Spleen (tissue), 11 donors: ENCODE data around the gene SLC7A9. TPM values are rescaled to one million over a fixed set of nuclear protein-coding genes. Genes with fewer than 3 reads are reported as not detected.

Source experiments
- DNase-seq: peaks from one replicate; pipeline ENCODE4 v3.0.0-alpha.2; 2020
- H3K27ac ChIP-seq, 8 donors: fragments of 200-600 bp; sonication (generic) in 7 of 8; 1 replicate in 4 of 8; 2 replicates in 4 of 8; pipeline versions ENCODE4 v1.5.0 to v1.8.0; 2016 to 2021; ENCODE audit warnings: inconsistent platforms in 4 of 8, mild to moderate bottlenecking in 4 of 8, moderate library complexity in 1 of 8
- H3K27me3 ChIP-seq, 7 donors: fragments of 200-600 bp; sonication (generic) in 6 of 7; replicated peaks in 1 of 7; 1 replicate in 4 of 7; 2 replicates in 3 of 7; pipeline versions ENCODE4 v1.5.0 to v1.8.0; 2016 to 2021; ENCODE audit warnings: inconsistent platforms in 3 of 7, mild to moderate bottlenecking in 1 of 7
- H3K36me3 ChIP-seq, 6 donors: fragments of 200-600 bp; sonication (generic) in 5 of 6; 1 replicate in 4 of 6; 2 replicates in 2 of 6; pipeline versions ENCODE4 v1.5.0 to v1.8.0; 2016 to 2021; ENCODE audit warnings: inconsistent platforms in 2 of 6
- H3K4me1 ChIP-seq, 6 donors: fragments of 200-600 bp; sonication (generic) in 5 of 6; 1 replicate in 3 of 6; 2 replicates in 3 of 6; pipeline versions ENCODE4 v1.5.0 to v1.8.0; 2016 to 2021; ENCODE audit warnings: inconsistent platforms in 3 of 6
- H3K4me3 ChIP-seq, 8 donors: fragments of 200-600 bp; sonication (generic) in 7 of 8; 1 replicate in 4 of 8; 2 replicates in 4 of 8; pipeline versions ENCODE4 v1.5.0 to v1.8.0; 2016 to 2021; ENCODE audit warnings: inconsistent platforms in 4 of 8, mild to moderate bottlenecking in 4 of 8, moderate library complexity in 2 of 8
- H3K9me3 ChIP-seq, 8 donors: fragments of 200-600 bp; sonication (generic) in 7 of 8; 1 replicate in 4 of 8; 2 replicates in 4 of 8; pipeline versions ENCODE4 v1.5.0 to v1.8.0; 2016 to 2021; ENCODE audit warnings: inconsistent platforms in 4 of 8
- CTCF ChIP-seq, 11 experiments: fragments of 200-600 bp in 7 of 11; fragments of 450-650 bp in 4 of 11; sonication (generic) in 4 of 11; IDR thresholded peaks in 8 of 11; conservative IDR thresholded peaks in 3 of 11; 1 replicate in 7 of 11; 2 replicates in 4 of 11; pipeline versions ENCODE4 v1.4.0 to v1.8.0; 2016 to 2021; ENCODE audit warnings: antibody characterized with exemption in 11 of 11, inconsistent platforms in 4 of 11, mild to moderate bottlenecking in 1 of 11
- POLR2A ChIP-seq, 3 donors: fragments of 450-650 bp; IDR thresholded peaks; one replicate each; pipeline ENCODE4 v1.5.1; 2017; ENCODE audit warnings: antibody characterized with exemption in 3 of 3, mild to moderate bottlenecking in 1 of 3
- POLR2AphosphoS5 ChIP-seq, 3 donors: sonication (generic); formaldehyde crosslinking; IDR thresholded peaks; one replicate each; pipeline ENCODE4 v1.5.1; 2017; ENCODE audit warnings: antibody characterized with exemption in 3 of 3
- WGBS, 5 donors: extraction: QIAGEN DNeasy Blood & Tissue Kit in 3 of 5; methylation state at CpG; one replicate each; pipeline versions ENCODE4 v1.1.5 to v1.1.7; 2013 to 2018; 5-methylcytosine and 5-hydroxymethylcytosine counted together
- intact Hi-C: fragments of 100-400 bp; cut with DNase I; formaldehyde crosslinking; loops from one replicate; pipeline ENCODE4 v1.15.0; 2023; ENCODE audit warnings: low total_unique reads
- polyA plus RNA-seq, 3 donors: library from polyadenylated mRNA; stranded (reverse); fragments of 200-250 nt; gene quantifications; one replicate each; pipeline ENCODE4 v1.2.1, GENCODE V29; 2013
- total RNA-seq, 7 donors: library from RNA; depleted of rRNA in 3 of 7; stranded (reverse); fragments of >200 nt in 3 of 7; fragmentation: NEBNext Ultra II Directional in 4 of 7; extraction: Animal tissue kit (Norgen Biotek cat#: 25700) in 4 of 7; gene quantifications; one replicate each; pipeline versions ENCODE4 v1.1.0 to v1.2.1, GENCODE V29; 2016 to 2021
- donor health status: healthy with polysubstance abuse.
- donor health status: DM: no; HTN: no; CAD: no; lungs with moderate emphysema.
- donor health status: DM: no; HTN: no; CAD: no.
- donor health status: Bipolar disorder and iron deficiency.
- donor health status: healthy.
- donor health status: DM: no; HTN: no; CAD: no.
- donor health status: DM: yes; HTN: yes; CAD: no.

SLC7A9 gene
- total and polyA plus RNA-seq, 10 donors, result 0.13 to 1.1 (median 0.44) TPM; not detected in 4

GRCh38 chr19:32881766-32882165 lies 12.2 kb upstream of the SLC7A9 start:
- Histone ChIP-seq H3K36me3 (peaks cover 0 to 59% (median 9%) of the 10 kb centered on the region in 6 donors), H3K27ac (no peak overlapping the region), H3K4me1 (no peaks in the 10 kb centered on the region), H3K27me3 (no peaks in the 10 kb centered on the region), H3K9me3 (no peaks in the 10 kb centered on the region), H3K4me3 (no peak overlapping the region)
- TF ChIP-seq POLR2A (IDR thresholded peaks at IDR 0.05) (no peak), POLR2AphosphoS5 (IDR thresholded peaks at IDR 0.05) (no peak), CTCF (IDR thresholded peaks at IDR 0.05 in 8 of 11, conservative IDR thresholded peaks at IDR 0.05 in 3 of 11) (no peak)
- intact Hi-C loops, result no loop called here
- WGBS, 5 donors, result 89 to 96% (median 94%) methylated on average over 8 to 12 of the region's 12 CpGs
- peak; percentile 72 for DNase-seq

- no peaks in the 10 kb centered on the region for H3K4me1 ChIP-seq
- no peak overlapping the region for H3K27ac ChIP-seq
- intact Hi-C loops, result no loop called here
- peaks cover 0 to 52% (median 8%) of the 10 kb centered on the region in 6 donors for H3K36me3 ChIP-seq
- WGBS, 5 donors, result 86 to 96% (median 92%) methylated on average over 2 of the region's 2 CpGs
- no peaks in the 10 kb centered on the region for H3K9me3 ChIP-seq
- H3K27me3 ChIP-seq, result no peaks in the 10 kb centered on the region
- no peak overlapping the region for H3K4me3 ChIP-seq
- no peak for TF ChIP-seq POLR2AphosphoS5 (IDR thresholded peaks at IDR 0.05)
- TF ChIP-seq POLR2A (IDR thresholded peaks at IDR 0.05), result no peak
- no peak for TF ChIP-seq CTCF (IDR thresholded peaks at IDR 0.05 in 8 of 11, conservative IDR thresholded peaks at IDR 0.05 in 3 of 11)
- no peak for DNase-seq
These were observed 11.1 kb upstream of the SLC7A9 start for GRCh38 chr19:32880622-32881021.

GRCh38 chr19:32879741-32880140 lies 10.2 kb upstream of the SLC7A9 start:
- Histone ChIP-seq H3K27me3 (no peaks in the 10 kb centered on the region), H3K27ac (no peak overlapping the region), H3K9me3 (no peaks in the 10 kb centered on the region), H3K4me3 (no peak overlapping the region), H3K4me1 (no peaks in the 10 kb centered on the region), H3K36me3 (peaks cover 0 to 52% (median 8%) of the 10 kb centered on the region in 6 donors)
- intact Hi-C loops, result no loop called here
- 84 to 93% (median 88%) methylated on average over 8 of the region's 8 CpGs for WGBS, 5 donors
- peak; percentile 50 for DNase-seq
- TF ChIP-seq CTCF (IDR thresholded peaks at IDR 0.05 in 8 of 11, conservative IDR thresholded peaks at IDR 0.05 in 3 of 11) (no peak), POLR2A (IDR thresholded peaks at IDR 0.05) (no peak), POLR2AphosphoS5 (IDR thresholded peaks at IDR 0.05) (no peak)

GRCh38 chr19:32878988-32879387 lies 9.4 kb upstream of the SLC7A9 start:
- 93 to 98% (median 97%) methylated on average over 12 of the region's 12 CpGs for WGBS, 5 donors
- no peaks in the 10 kb centered on the region for H3K4me1 ChIP-seq
- no peak for TF ChIP-seq POLR2AphosphoS5 (IDR thresholded peaks at IDR 0.05)
- TF ChIP-seq POLR2A (IDR thresholded peaks at IDR 0.05), result no peak
- TF ChIP-seq CTCF (IDR thresholded peaks at IDR 0.05 in 8 of 11, conservative IDR thresholded peaks at IDR 0.05 in 3 of 11), result no peak
- peaks cover 0 to 52% (median 8%) of the 10 kb centered on the region in 6 donors for H3K36me3 ChIP-seq
- no peaks in the 10 kb centered on the region for H3K9me3 ChIP-seq
- H3K27me3 ChIP-seq, result no peaks in the 10 kb centered on the region
- H3K4me3 ChIP-seq, result no peak overlapping the region
- no peak overlapping the region for H3K27ac ChIP-seq
- peak; percentile 54 for DNase-seq
- intact Hi-C loops, result no loop called here
